GM23338 (cell line): ENCODE data around the gene NFATC1. TPM values are rescaled to one million over a fixed set of nuclear protein-coding genes. Genes with fewer than 3 reads are reported as not detected.

Experiments used
- ATAC-seq: fragments of 200-7000 bp; cut with Tn5 transposase; 3 replicates; pipeline ENCODE4 v1.9.1; 2020
- DNase-seq: peaks from one replicate; pipeline ENCODE4 v3.0.0-alpha.2; 2015; ENCODE audit warnings: low spot score
- H2AFZ ChIP-seq: fragments of 200-600 bp; sonication (generic); 2 replicates; pipeline ENCODE4 v1.8.0; 2016; ENCODE audit warnings: antibody characterized with exemption, mild to moderate bottlenecking, moderate library complexity
- H3F3A ChIP-seq: fragments of 200-600 bp; sonication (generic); replicated peaks from 2 replicates; pipeline ENCODE4 v1.8.0; 2017; ENCODE audit warnings: antibody characterized with exemption, mixed run types, low read depth
- H3K27ac ChIP-seq: fragments of 200-600 bp; sonication (generic); 2 replicates; pipeline ENCODE4 v1.6.1; 2016; ENCODE audit warnings: low read depth
- H3K27me3 ChIP-seq: fragments of 200-600 bp; sonication (generic); 2 replicates; pipeline ENCODE4 v1.8.0; 2016; ENCODE audit warnings: mild to moderate bottlenecking, mixed run types, moderate library complexity; ENCODE audit not compliant: insufficient read depth
- H3K36me3 ChIP-seq: fragments of 200-600 bp; sonication (generic); 2 replicates; pipeline ENCODE4 v1.8.0; 2016; ENCODE audit warnings: mild to moderate bottlenecking; ENCODE audit not compliant: insufficient read depth
- H3K4me1 ChIP-seq: fragments of 200-600 bp; sonication (generic); 2 replicates; pipeline ENCODE4 v1.8.0; 2016; ENCODE audit warnings: mild to moderate bottlenecking, moderate library complexity; ENCODE audit not compliant: insufficient read depth
- H3K4me2 ChIP-seq: fragments of 200-600 bp; sonication (generic); 2 replicates; pipeline ENCODE4 v1.7.1; 2017; ENCODE audit warnings: mixed run types
- H3K4me3 ChIP-seq: fragments of 200-600 bp; sonication (generic); 2 replicates; pipeline ENCODE4 v1.6.1; 2016; ENCODE audit warnings: mixed run types
- H3K79me2 ChIP-seq: fragments of 200-600 bp; sonication (generic); replicated peaks from 2 replicates; pipeline ENCODE4 v1.8.0; 2017; ENCODE audit warnings: mild to moderate bottlenecking; ENCODE audit not compliant: insufficient read depth
- H3K9me2 ChIP-seq: fragments of 200-600 bp; sonication (generic); 2 replicates; pipeline ENCODE4 v1.8.0; 2017; ENCODE audit not compliant: insufficient read depth
- H4K20me1 ChIP-seq: fragments of 200-600 bp; sonication (generic); replicated peaks from 2 replicates; pipeline ENCODE4 v1.8.0; 2017; ENCODE audit warnings: mild to moderate bottlenecking; ENCODE audit not compliant: insufficient read depth
- H3K27ac Mint-ChIP-seq: 2 replicates; pipeline ENCODE4 v1.8.0; 2020; ENCODE audit warnings: inconsistent platforms, mild to moderate bottlenecking, moderate library complexity, mixed read lengths
- H3K27me3 Mint-ChIP-seq: 3 replicates; pipeline ENCODE4 v1.8.0; 2022; ENCODE audit warnings: low read depth, mild to moderate bottlenecking, moderate library complexity, mixed read lengths, inconsistent platforms; ENCODE audit not compliant: insufficient read depth, poor library complexity
- H3K36me3 Mint-ChIP-seq: 3 replicates; pipeline ENCODE4 v1.8.0; 2021; ENCODE audit warnings: low read depth, mild to moderate bottlenecking, inconsistent platforms, moderate library complexity, mixed read lengths
- H3K4me1 Mint-ChIP-seq: 3 replicates; pipeline ENCODE4 v1.8.0; 2020; ENCODE audit warnings: mild to moderate bottlenecking, inconsistent platforms, mixed read lengths
- H3K4me3 Mint-ChIP-seq: 3 replicates; pipeline ENCODE4 v1.8.0; 2021; ENCODE audit warnings: moderate library complexity, mild to moderate bottlenecking, inconsistent platforms, mixed read lengths
- H3K9me3 Mint-ChIP-seq: 3 replicates; pipeline ENCODE4 v1.8.0; 2020; ENCODE audit warnings: moderate library complexity, mild to moderate bottlenecking, inconsistent platforms, mixed read lengths
- CREB1 ChIP-seq: fragments of 250-450 bp; sonication (Bioruptor Pico); IDR thresholded peaks from 2 replicates; pipeline ENCODE4 v1.5.0; 2020; ENCODE audit warnings: low read depth, mild to moderate bottlenecking, moderate library complexity
- CTCF ChIP-seq, 2 experiments: fragments of 200-600 bp in 1 of 2; sonication (generic) in 1 of 2; conservative IDR thresholded peaks; 2 replicates each; pipeline versions ENCODE4 v1.5.1 to v1.6.1; 2016 to 2017; ENCODE audit warnings: antibody characterized with exemption in 2 of 2, low read depth in 2 of 2, mild to moderate bottlenecking in 2 of 2, moderate library complexity in 1 of 2
- EZH2 ChIP-seq: fragments of 200-600 bp; sonication (generic); IDR thresholded peaks from one replicate; pipeline ENCODE4 v1.8.0; 2017; ENCODE audit warnings: antibody characterized with exemption, mild to moderate bottlenecking, low read depth; ENCODE audit not compliant: unreplicated experiment
- EZH2phosphoT487 ChIP-seq: fragments of 200-600 bp; sonication (generic); IDR thresholded peaks from one replicate; pipeline ENCODE4 v1.8.1; 2018; ENCODE audit warnings: antibody characterized with exemption; ENCODE audit not compliant: unreplicated experiment
- JUNB ChIP-seq: IDR thresholded peaks from one replicate; pipeline ENCODE4 v1.6.1; 2016; ENCODE audit warnings: antibody characterized with exemption; ENCODE audit not compliant: unreplicated experiment
- NANOG ChIP-seq: IDR thresholded peaks from 2 replicates; pipeline ENCODE4 v1.6.1; 2016; ENCODE audit warnings: antibody characterized with exemption, borderline replicate concordance
- POLR2AphosphoS5 ChIP-seq: IDR thresholded peaks from 2 replicates; pipeline ENCODE4 v1.6.1; 2016; ENCODE audit warnings: antibody characterized with exemption, low read depth
- STAT1 ChIP-seq: IDR thresholded peaks from one replicate; pipeline ENCODE4 v1.6.1; 2016; ENCODE audit warnings: antibody characterized with exemption; ENCODE audit not compliant: unreplicated experiment
- ZNF114 ChIP-seq: fragments of 250-450 bp; sonication (Bioruptor Pico); IDR thresholded peaks from 2 replicates; pipeline ENCODE4 v1.5.0; 2020; ENCODE audit warnings: mild to moderate bottlenecking, moderate library complexity
- ZNF331 ChIP-seq: fragments of 250-450 bp; sonication (Bioruptor Pico); IDR thresholded peaks from 2 replicates; pipeline ENCODE4 v1.5.0; 2020; ENCODE audit warnings: low read depth, mild to moderate bottlenecking, moderate library complexity
- ZNF462 ChIP-seq: fragments of 250-450 bp; sonication (Bioruptor Pico); IDR thresholded peaks from 2 replicates; pipeline ENCODE4 v1.5.0; 2020; ENCODE audit warnings: mild to moderate bottlenecking, moderate library complexity
- polyA plus RNA-seq: library from polyadenylated mRNA; unstranded; fragments of >200 nt; fragmentation: Nextera tagmentation; extraction: Ambion mirVana; gene quantifications from 2 replicates; pipeline ENCODE4 v1.2.1, GENCODE V29; 2016
- total RNA-seq: library from RNA; depleted of rRNA; stranded (reverse); fragments of >200 nt; shearing (Covaris generic); gene quantifications from 2 replicates; pipeline ENCODE4 v1.2.3, GENCODE V29; 2014
- TF ChIP-seq, protein P1 (sequence below): IDR thresholded peaks from 2 replicates; pipeline ENCODE4 v1.6.1; 2016; ENCODE audit warnings: antibody characterized with exemption
- TF ChIP-seq, protein P2 (sequence below): IDR thresholded peaks from one replicate; pipeline ENCODE4 v1.6.1; 2018; ENCODE audit warnings: antibody characterized with exemption; ENCODE audit not compliant: unreplicated experiment

Gene NFATC1
- total and polyA plus RNA-seq, 2 experiments from 2014 or later: 3.9 to 6.4 TPM

DNA sequence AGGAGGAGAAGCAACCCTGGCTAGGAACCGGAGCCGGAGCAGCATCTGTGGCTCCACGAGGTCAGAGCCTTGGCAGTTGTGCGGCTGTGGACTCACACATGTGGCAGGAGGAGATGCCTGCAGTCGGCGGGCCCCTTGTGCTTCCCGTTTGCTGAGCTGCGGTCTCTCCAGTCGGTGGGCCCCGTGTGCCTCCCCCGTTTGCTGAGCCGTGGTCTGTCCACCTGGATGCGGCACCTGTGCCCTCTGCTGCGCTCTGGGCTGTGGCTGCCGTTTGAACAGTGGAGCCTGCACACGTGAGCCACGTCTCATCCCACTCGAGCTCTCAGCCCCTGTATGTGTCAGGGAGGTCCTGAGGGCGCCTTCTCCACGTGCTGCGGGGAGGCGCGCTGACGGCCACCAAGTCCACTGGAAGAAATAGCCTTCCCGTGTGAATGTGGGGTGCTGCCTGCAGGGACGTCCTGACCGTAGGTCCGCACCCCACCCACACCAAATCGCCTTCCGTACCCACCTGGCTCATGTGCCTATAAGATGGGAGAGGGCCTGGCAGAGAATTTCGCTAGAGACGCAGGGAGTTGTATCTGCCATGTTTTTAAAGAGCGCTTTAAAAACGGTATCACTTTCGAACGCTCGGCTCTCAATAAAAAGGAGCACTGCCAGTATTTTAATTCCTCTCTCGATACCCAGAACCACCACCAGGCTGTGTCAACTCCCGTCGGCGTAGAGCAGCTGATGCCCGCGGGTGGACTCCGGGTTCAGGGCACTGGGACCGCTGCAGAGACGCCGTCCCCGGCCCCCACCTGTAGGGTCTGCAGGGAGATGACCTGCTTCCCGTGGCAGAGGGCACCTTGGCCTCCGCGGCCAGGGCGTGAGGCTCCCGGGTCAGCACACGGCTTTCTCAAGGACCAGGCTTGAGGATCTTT lies 117.0 kb downstream of the NFATC1 start:
- Mint-ChIP-seq H3K9me3 (no peaks in the 10 kb centered on the region; the same call in 1 of the 3 replicates), H3K27ac (no peak overlapping the region), H3K4me1 (peaks cover 9% of the 10 kb centered on the region), H3K36me3 (no peaks in the 10 kb centered on the region; the same call in 2 of the 3 replicates), H3K27me3 (peaks cover 15% of the 10 kb centered on the region), H3K4me3 (no peak overlapping the region)
- no peak for ATAC-seq
- H3K79me2 ChIP-seq: no peaks in the 10 kb centered on the region
- H3K27ac ChIP-seq: no peak overlapping the region
- H3K4me2 ChIP-seq: no peak overlapping the region
- no peaks in the 10 kb centered on the region for H3F3A ChIP-seq
- no peaks in the 10 kb centered on the region for H3K36me3 ChIP-seq
- no peak overlapping the region for H3K4me3 ChIP-seq
- peaks cover 3% of the 10 kb centered on the region for H3K4me1 ChIP-seq
- H3K27me3 ChIP-seq: no peaks in the 10 kb centered on the region
- no peak for DNase-seq
- TF ChIP-seq CTCF (conservative IDR thresholded peaks at IDR 0.05; ENCODE audit: low read depth in 2 of 2) (no peak), JUNB (no peak), ZNF331 (CRISPR knock-in tag) (no peak), ZNF114 (no peak), ZNF462 (CRISPR knock-in tag) (no peak), CREB1 (CRISPR knock-in tag) (no peak), STAT1 (no peak), EZH2phosphoT487 (no peak), NANOG (no peak), POLR2AphosphoS5 (no peak), EZH2 (no peak)
- TF ChIP-seq, protein P1, sequence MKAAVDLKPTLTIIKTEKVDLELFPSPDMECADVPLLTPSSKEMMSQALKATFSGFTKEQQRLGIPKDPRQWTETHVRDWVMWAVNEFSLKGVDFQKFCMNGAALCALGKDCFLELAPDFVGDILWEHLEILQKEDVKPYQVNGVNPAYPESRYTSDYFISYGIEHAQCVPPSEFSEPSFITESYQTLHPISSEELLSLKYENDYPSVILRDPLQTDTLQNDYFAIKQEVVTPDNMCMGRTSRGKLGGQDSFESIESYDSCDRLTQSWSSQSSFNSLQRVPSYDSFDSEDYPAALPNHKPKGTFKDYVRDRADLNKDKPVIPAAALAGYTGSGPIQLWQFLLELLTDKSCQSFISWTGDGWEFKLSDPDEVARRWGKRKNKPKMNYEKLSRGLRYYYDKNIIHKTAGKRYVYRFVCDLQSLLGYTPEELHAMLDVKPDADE: no peak
- TF ChIP-seq, protein P2, sequence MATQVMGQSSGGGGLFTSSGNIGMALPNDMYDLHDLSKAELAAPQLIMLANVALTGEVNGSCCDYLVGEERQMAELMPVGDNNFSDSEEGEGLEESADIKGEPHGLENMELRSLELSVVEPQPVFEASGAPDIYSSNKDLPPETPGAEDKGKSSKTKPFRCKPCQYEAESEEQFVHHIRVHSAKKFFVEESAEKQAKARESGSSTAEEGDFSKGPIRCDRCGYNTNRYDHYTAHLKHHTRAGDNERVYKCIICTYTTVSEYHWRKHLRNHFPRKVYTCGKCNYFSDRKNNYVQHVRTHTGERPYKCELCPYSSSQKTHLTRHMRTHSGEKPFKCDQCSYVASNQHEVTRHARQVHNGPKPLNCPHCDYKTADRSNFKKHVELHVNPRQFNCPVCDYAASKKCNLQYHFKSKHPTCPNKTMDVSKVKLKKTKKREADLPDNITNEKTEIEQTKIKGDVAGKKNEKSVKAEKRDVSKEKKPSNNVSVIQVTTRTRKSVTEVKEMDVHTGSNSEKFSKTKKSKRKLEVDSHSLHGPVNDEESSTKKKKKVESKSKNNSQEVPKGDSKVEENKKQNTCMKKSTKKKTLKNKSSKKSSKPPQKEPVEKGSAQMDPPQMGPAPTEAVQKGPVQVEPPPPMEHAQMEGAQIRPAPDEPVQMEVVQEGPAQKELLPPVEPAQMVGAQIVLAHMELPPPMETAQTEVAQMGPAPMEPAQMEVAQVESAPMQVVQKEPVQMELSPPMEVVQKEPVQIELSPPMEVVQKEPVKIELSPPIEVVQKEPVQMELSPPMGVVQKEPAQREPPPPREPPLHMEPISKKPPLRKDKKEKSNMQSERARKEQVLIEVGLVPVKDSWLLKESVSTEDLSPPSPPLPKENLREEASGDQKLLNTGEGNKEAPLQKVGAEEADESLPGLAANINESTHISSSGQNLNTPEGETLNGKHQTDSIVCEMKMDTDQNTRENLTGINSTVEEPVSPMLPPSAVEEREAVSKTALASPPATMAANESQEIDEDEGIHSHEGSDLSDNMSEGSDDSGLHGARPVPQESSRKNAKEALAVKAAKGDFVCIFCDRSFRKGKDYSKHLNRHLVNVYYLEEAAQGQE: no peak
- H2AFZ ChIP-seq: no peak overlapping the region
- H4K20me1 ChIP-seq: no peaks in the 10 kb centered on the region; the same call in 1 of the 2 replicates
- H3K9me2 ChIP-seq: no peaks in the 10 kb centered on the region
